Measurements from ENCODE around the gene BRD7.
"Not testable (repeated sequence)": the region's sequence is repeated elsewhere in the genome, so short reads cannot be mapped to it uniquely, and the experiment has no call there.

Gene BRD7

GRCh38 chr16:50354082-50354481 is 14.7 kb downstream of the BRD7 start:
- Histone ChIP-seq H3K4me1 (ENCODE audit: control insufficient read depth, insufficient read depth, low read length) (no peaks in the 10 kb centered on the region), H3K36me3 (ENCODE audit: control insufficient read depth, insufficient read depth, low read length) (peaks cover 82% of the 10 kb centered on the region), H3K4me3 (ENCODE audit: low read depth, low read length) (no peak overlapping the region), H3K27ac (ENCODE audit: low read depth, low read length) (no peak overlapping the region), H3K27me3 (ENCODE audit: control insufficient read depth, insufficient read depth, low read length) (no peaks in the 10 kb centered on the region), H3K9me3 (ENCODE audit: control insufficient read depth, insufficient read depth, low read length) (no peaks in the 10 kb centered on the region), H3K9ac (ENCODE audit: low read depth, low read length) (no peak overlapping the region)

GRCh38 chr16:50351952-50352351 is 16.8 kb downstream of the BRD7 start:
- Histone ChIP-seq H3K9me3 (ENCODE audit: control insufficient read depth, insufficient read depth, low read length) (no peaks in the 10 kb centered on the region), H3K4me1 (ENCODE audit: control insufficient read depth, insufficient read depth, low read length) (no peaks in the 10 kb centered on the region), H3K9ac (ENCODE audit: low read depth, low read length) (no peak overlapping the region), H3K36me3 (ENCODE audit: control insufficient read depth, insufficient read depth, low read length) (peaks cover 64% of the 10 kb centered on the region), H3K27me3 (ENCODE audit: control insufficient read depth, insufficient read depth, low read length) (no peaks in the 10 kb centered on the region), H3K27ac (ENCODE audit: low read depth, low read length) (no peak overlapping the region), H3K4me3 (ENCODE audit: low read depth, low read length) (no peak overlapping the region)

DNA sequence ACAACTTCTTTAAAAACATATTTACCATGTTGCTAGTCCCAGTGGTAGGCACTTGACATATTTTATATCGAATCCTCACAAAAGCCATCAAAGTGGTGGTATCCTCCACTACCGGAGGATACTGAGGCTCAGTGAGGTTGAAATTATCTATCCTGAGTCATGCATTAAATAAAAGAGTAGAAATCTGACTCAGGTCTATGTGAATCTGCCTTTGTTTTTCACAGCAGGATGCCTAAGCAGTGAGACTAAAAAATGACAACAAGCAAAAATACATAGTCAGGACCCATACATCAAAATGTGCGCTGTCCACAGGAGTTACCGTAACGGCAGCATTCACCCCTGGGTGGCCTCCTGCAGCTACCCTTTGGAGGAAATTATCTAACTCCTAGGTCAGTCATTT is 17.7 kb downstream of the BRD7 start:
- H3K9ac ChIP-seq (ENCODE audit: low read depth, low read length) = no peak overlapping the region
- H3K9me3 ChIP-seq (ENCODE audit: control insufficient read depth, insufficient read depth, low read length) = no peaks in the 10 kb centered on the region
- H3K27ac ChIP-seq (ENCODE audit: low read depth, low read length) = no peak overlapping the region
- no peaks in the 10 kb centered on the region for H3K27me3 ChIP-seq (ENCODE audit: control insufficient read depth, insufficient read depth, low read length)
- no peak overlapping the region for H3K4me3 ChIP-seq (ENCODE audit: low read depth, low read length)
- H3K4me1 ChIP-seq (ENCODE audit: control insufficient read depth, insufficient read depth, low read length) = no peaks in the 10 kb centered on the region
- peaks cover 57% of the 10 kb centered on the region for H3K36me3 ChIP-seq (ENCODE audit: control insufficient read depth, insufficient read depth, low read length)

- not testable (repeated sequence) for H3K9ac ChIP-seq (ENCODE audit: low read depth, low read length); H3K27ac ChIP-seq (ENCODE audit: low read depth, low read length); H3K4me3 ChIP-seq (ENCODE audit: low read depth, low read length); H3K4me1 ChIP-seq (ENCODE audit: control insufficient read depth, insufficient read depth, low read length); H3K9me3 ChIP-seq (ENCODE audit: control insufficient read depth, insufficient read depth, low read length); H3K27me3 ChIP-seq (ENCODE audit: control insufficient read depth, insufficient read depth, low read length)
- peaks cover 45% of the 10 kb centered on the region for H3K36me3 ChIP-seq (ENCODE audit: control insufficient read depth, insufficient read depth, low read length)
These were observed 23.6 kb downstream of the BRD7 start for GRCh38 chr16:50345210-50345609.

DNA sequence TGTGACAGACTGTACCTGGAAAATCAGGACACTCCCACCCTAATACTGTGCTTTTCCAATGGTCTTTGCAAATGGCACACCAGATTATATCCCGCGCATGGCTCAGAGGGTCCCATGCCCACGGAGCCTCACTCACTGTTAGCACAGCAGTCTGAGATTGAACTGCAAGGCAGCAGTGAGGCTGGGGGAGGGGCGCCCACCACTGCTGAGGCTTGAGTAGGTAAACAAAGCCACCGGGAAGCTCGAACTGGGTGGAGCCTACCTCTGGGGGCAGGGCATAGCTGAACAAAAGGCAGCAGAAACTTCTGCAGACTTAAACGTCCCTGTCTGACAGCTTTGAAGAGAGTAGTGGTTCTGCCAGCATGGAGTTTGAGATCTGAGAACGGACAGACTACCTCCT is 25.2 kb downstream of the BRD7 start:
- H3K9ac ChIP-seq (ENCODE audit: low read depth, low read length); H3K27ac ChIP-seq (ENCODE audit: low read depth, low read length); H3K4me1 ChIP-seq (ENCODE audit: control insufficient read depth, insufficient read depth, low read length); H3K9me3 ChIP-seq (ENCODE audit: control insufficient read depth, insufficient read depth, low read length); H3K27me3 ChIP-seq (ENCODE audit: control insufficient read depth, insufficient read depth, low read length); H3K4me3 ChIP-seq (ENCODE audit: low read depth, low read length): not testable (repeated sequence)
- peaks cover 50% of the 10 kb centered on the region for H3K36me3 ChIP-seq (ENCODE audit: control insufficient read depth, insufficient read depth, low read length)

GRCh38 chr16:50340578-50340977 is 28.2 kb downstream of the BRD7 start:
- H3K9me3 ChIP-seq (ENCODE audit: control insufficient read depth, insufficient read depth, low read length) = no peaks in the 10 kb centered on the region
- no peaks in the 10 kb centered on the region for H3K27me3 ChIP-seq (ENCODE audit: control insufficient read depth, insufficient read depth, low read length)
- H3K9ac ChIP-seq (ENCODE audit: low read depth, low read length) = no peak overlapping the region
- peaks cover 68% of the 10 kb centered on the region for H3K36me3 ChIP-seq (ENCODE audit: control insufficient read depth, insufficient read depth, low read length)
- no peak overlapping the region for H3K27ac ChIP-seq (ENCODE audit: low read depth, low read length)
- no peak overlapping the region for H3K4me3 ChIP-seq (ENCODE audit: low read depth, low read length)
- H3K4me1 ChIP-seq (ENCODE audit: control insufficient read depth, insufficient read depth, low read length) = no peaks in the 10 kb centered on the region; the same call in 1 of the 2 replicates

DNA sequence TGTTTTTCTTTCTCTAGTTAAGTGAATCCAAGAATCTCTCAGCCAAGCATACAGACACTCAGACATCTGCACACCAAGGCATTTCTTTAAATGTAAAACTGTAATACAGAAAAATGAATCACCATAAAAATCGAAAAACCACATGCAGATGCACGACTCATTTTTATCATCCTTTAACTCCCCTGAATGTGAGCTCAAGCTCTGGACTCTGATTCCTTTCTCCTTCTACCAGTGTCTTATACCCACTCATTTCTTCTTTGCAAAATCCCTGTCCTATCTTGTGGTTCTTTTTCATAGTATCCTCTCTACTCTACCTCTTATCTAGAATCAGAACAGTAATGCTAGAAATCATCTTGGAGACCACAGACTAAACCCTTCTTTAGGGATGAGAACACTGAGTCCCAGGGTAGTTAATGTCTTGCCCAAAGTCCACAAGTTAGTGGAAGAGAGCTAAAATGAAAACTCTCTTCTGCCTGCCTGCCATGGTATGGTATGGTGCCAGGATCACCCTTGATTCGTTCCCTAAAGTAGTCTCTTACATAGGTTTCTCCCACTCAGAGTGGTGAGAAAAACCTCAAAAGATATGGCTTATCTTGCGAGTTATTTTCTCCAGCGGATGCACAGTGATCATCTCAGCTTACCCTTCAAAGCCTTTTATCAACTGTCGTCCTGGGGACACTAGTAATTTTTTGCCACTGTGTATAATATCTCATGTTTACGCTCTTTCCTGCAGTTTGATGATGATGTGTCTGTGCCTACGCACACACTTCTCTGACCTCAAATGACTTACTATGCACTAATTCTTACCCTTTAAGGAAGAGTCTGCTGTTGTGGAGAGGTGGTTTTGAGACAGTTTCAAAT is 30.2 kb downstream of the BRD7 start:
- Histone ChIP-seq H3K36me3 (ENCODE audit: control insufficient read depth, insufficient read depth, low read length) (peaks cover 81% of the 10 kb centered on the region), H3K27me3 (ENCODE audit: control insufficient read depth, insufficient read depth, low read length) (no peaks in the 10 kb centered on the region), H3K27ac (ENCODE audit: low read depth, low read length) (no peak overlapping the region), H3K4me3 (ENCODE audit: low read depth, low read length) (no peak overlapping the region), H3K9ac (ENCODE audit: low read depth, low read length) (no peak overlapping the region), H3K9me3 (ENCODE audit: control insufficient read depth, insufficient read depth, low read length) (no peaks in the 10 kb centered on the region), H3K4me1 (ENCODE audit: control insufficient read depth, insufficient read depth, low read length) (no peaks in the 10 kb centered on the region; the same call in 1 of the 2 replicates)

DNA sequence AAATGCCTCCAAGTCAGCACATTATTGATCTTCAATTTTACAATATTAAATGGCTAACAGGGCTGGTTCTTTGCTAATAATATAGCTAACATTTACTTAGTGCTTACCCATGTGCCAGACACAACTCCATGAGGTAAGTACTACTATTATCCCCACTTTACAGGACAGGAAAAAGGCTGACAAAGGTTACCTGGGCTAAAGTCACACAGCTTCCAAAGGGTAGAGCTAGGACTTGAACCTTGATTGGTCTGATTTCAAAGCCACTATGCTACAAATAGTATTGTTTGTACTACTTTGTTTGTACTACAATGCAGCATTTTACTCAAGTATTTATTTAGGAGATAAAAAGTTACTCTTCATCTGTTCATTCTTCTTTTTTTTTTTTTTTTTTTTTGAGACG is 31.9 kb downstream of the BRD7 start:
- no peaks in the 10 kb centered on the region for H3K4me1 ChIP-seq (ENCODE audit: control insufficient read depth, insufficient read depth, low read length)
- H3K27me3 ChIP-seq (ENCODE audit: control insufficient read depth, insufficient read depth, low read length) = no peaks in the 10 kb centered on the region
- H3K4me3 ChIP-seq (ENCODE audit: low read depth, low read length) = no peak overlapping the region
- H3K9ac ChIP-seq (ENCODE audit: low read depth, low read length) = no peak overlapping the region
- H3K9me3 ChIP-seq (ENCODE audit: control insufficient read depth, insufficient read depth, low read length) = no peaks in the 10 kb centered on the region
- H3K27ac ChIP-seq (ENCODE audit: low read depth, low read length) = no peak overlapping the region
- peaks cover 83% of the 10 kb centered on the region for H3K36me3 ChIP-seq (ENCODE audit: control insufficient read depth, insufficient read depth, low read length)

GRCh38 chr16:50335196-50335958 is 33.4 kb downstream of the BRD7 start:
- Histone ChIP-seq H3K9ac (ENCODE audit: low read depth, low read length) (no peak overlapping the region), H3K27ac (ENCODE audit: low read depth, low read length) (no peak overlapping the region), H3K27me3 (ENCODE audit: control insufficient read depth, insufficient read depth, low read length) (no peaks in the 10 kb centered on the region), H3K4me3 (ENCODE audit: low read depth, low read length) (no peak overlapping the region), H3K4me1 (ENCODE audit: control insufficient read depth, insufficient read depth, low read length) (no peaks in the 10 kb centered on the region), H3K9me3 (ENCODE audit: control insufficient read depth, insufficient read depth, low read length) (no peaks in the 10 kb centered on the region), H3K36me3 (ENCODE audit: control insufficient read depth, insufficient read depth, low read length) (peaks cover 86% of the 10 kb centered on the region)

DNA sequence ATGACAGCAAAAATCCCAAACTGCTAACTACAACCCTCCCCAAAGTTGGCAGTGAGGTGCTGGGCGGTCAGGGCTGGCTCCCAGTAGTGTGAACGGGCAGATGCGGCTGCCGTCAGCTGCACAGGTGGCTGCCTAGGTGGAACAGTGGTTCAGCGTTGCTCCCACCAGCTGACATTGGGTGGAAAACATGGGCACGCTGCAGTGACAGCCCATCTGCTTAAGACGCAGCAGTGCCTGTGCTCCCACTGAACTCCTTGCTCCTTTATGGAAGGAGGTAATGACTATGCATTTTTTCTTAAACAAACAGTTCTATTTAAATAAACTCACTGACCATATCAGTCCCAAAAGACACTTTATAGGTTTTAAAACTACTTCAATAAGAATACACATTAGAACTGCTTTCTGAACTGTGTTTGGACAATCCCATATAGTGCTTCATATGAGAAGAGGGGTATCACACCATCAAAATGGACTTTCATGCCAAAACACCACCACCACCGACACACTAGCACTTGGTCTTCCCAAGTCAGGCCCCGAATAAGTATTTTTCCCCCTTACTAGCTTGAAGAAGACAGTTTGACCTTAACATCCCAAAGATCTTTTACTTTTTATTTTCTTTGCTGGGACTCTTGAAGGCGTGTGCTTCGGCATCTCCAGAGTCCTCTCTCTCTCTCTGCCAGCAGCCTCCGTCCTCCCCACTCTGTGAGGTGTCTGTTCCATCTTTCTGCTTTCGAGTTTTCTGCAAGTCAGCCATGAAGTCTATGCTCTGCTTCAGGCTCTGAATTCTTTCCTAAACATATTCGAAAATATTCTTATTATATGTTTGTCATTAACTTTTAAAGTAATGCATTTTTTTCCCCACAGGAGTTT is 34.4 kb downstream of the BRD7 start:
- peaks cover 80% of the 10 kb centered on the region for H3K36me3 ChIP-seq (ENCODE audit: control insufficient read depth, insufficient read depth, low read length)
- H3K9ac ChIP-seq (ENCODE audit: low read depth, low read length) = no peak overlapping the region

More for the DNA sequence above, 34.4 kb downstream of the BRD7 start:
- H3K27me3 ChIP-seq (ENCODE audit: control insufficient read depth, insufficient read depth, low read length) = no peaks in the 10 kb centered on the region
- no peaks in the 10 kb centered on the region for H3K4me1 ChIP-seq (ENCODE audit: control insufficient read depth, insufficient read depth, low read length)
- no peak overlapping the region for H3K4me3 ChIP-seq (ENCODE audit: low read depth, low read length)
- no peaks in the 10 kb centered on the region for H3K9me3 ChIP-seq (ENCODE audit: control insufficient read depth, insufficient read depth, low read length)
- no peak overlapping the region for H3K27ac ChIP-seq (ENCODE audit: low read depth, low read length)

Data from HUES48 (cell line).